GM06990 (cell line): ENCODE data around the gene LIMS2.

Experiments
- DNase-seq: peaks from one replicate; pipeline ENCODE4 v3.0.0-alpha.2; 2011; ENCODE audit not compliant: insufficient read length; ENCODE audit errors: extremely low read depth
- H3K27me3 ChIP-seq: replicated peaks from 2 replicates; pipeline ENCODE4 v1.6.0; 2011; ENCODE audit warnings: low read length; ENCODE audit not compliant: control insufficient read depth, insufficient read depth
- H3K36me3 ChIP-seq: 2 replicates; pipeline ENCODE4 v1.5.1; 2011; ENCODE audit warnings: low read length; ENCODE audit not compliant: control insufficient read depth, insufficient read depth
- H3K4me3 ChIP-seq: replicated peaks from 2 replicates; pipeline ENCODE4 v1.5.1; 2011; ENCODE audit warnings: low read depth, mild to moderate bottlenecking, control low read depth, low read length
- TF ChIP-seq, protein P1 (sequence below): IDR thresholded peaks from 2 replicates; pipeline ENCODE4 v1.5.1; 2011; ENCODE audit warnings: low read length, control low read depth, mild to moderate bottlenecking, inconsistent platforms; ENCODE audit not compliant: insufficient read depth, poor library complexity, severe bottlenecking

LIMS2 gene

DNA sequence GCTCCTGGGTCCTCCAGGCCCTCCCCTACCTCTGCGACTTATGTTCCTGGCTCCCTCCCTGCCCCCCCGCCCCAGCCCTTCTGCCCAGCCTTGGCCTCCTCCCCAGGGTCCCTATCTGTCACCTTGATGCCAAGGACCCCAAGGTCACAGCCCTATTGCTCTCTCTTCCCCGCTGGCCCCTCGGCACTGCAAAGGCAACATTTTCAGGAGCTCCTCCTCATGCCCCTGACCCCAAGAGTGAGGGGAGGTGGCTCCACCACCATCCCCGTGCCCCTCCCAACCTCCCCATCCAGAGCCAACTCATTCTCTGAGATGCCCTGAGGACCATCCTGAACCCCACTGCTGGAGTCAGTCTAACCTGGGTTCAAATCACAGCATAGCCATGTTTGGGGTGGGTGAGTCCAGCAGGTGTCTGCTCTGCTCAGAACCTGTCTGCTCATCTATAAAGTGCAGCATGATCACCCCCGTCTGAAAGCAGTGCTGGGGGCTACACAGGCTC is 11.7 kb downstream of the LIMS2 start:
- H3K27me3 ChIP-seq: peaks cover 2% of the 10 kb centered on the region; the same call in 1 of the 2 replicates
- no peak for DNase-seq

DNA sequence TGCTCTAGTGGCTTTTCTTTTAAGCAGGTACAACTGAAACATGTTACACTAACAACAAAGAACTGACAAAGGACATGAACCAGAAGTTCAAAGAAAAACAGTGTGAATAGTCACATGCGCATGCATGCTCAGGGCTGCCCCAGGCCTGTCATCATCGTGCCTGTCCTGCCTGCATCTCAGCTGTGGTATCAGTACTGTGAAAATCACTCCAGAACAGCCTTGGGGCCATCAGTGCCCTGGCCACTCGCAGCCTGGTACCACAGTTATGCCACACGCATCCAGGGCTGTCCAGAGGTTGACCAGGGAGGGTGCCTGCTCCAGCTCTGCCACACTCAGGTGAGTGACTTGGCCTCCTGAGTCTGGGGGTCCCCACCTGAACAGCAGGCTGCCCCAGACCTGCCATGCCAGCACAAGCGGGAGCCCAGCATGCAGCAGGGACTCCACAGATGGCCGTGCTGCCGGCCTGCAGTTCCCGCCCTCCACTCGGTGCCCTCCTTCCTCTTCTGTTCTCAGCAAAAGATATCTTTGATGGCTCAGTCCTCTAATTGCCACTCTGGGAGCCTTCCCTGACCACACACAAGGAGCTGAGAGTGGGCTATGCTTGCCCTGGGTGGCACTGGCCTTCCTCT is 12.3 kb downstream of the LIMS2 start:
- TF ChIP-seq, protein P1, sequence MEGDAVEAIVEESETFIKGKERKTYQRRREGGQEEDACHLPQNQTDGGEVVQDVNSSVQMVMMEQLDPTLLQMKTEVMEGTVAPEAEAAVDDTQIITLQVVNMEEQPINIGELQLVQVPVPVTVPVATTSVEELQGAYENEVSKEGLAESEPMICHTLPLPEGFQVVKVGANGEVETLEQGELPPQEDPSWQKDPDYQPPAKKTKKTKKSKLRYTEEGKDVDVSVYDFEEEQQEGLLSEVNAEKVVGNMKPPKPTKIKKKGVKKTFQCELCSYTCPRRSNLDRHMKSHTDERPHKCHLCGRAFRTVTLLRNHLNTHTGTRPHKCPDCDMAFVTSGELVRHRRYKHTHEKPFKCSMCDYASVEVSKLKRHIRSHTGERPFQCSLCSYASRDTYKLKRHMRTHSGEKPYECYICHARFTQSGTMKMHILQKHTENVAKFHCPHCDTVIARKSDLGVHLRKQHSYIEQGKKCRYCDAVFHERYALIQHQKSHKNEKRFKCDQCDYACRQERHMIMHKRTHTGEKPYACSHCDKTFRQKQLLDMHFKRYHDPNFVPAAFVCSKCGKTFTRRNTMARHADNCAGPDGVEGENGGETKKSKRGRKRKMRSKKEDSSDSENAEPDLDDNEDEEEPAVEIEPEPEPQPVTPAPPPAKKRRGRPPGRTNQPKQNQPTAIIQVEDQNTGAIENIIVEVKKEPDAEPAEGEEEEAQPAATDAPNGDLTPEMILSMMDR: no peak
- Histone ChIP-seq H3K36me3 (no peaks in the 10 kb centered on the region), H3K4me3 (no peak overlapping the region), H3K27me3 (peaks cover 2% of the 10 kb centered on the region; the same call in 1 of the 2 replicates)
- DNase-seq: no peak

More for the DNA sequence above, 11.7 kb downstream of the LIMS2 start:
- H3K36me3 ChIP-seq: no peaks in the 10 kb centered on the region
- TF ChIP-seq, protein P1: no peak
- no peak overlapping the region for H3K4me3 ChIP-seq

DNA sequence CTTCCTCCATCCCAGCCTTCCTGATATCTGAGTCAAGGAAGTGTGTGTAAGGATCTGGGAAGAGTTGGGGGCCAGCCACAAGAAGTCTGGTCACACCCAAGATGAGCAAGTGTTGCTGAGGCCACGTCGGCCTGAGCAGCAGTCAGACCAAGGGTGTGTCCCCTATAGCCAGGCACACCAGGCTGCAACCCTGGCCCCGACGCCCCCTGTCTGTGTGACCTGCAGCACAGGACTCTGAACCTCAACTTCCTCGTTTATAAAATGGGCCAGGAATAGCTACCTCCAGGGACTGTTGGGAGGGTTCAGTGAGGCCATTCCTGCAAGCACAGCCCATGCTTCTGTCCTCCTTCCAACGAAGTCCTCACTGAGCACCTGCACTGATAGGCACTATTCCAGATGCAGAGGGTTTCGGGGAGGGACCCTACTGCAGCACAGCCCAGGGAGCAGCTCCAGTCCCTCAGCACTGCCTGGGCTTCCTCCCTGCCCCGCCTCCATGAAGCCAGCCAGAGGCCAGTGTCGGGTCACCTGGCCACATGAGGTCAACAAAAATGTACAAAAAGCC is 13.3 kb downstream of the LIMS2 start:
- H3K27me3 ChIP-seq: peaks cover 2% of the 10 kb centered on the region; the same call in 1 of the 2 replicates
- no peaks in the 10 kb centered on the region for H3K36me3 ChIP-seq
- no peak overlapping the region for H3K4me3 ChIP-seq
- TF ChIP-seq, protein P1: no peak
- DNase-seq: no peak

DNA sequence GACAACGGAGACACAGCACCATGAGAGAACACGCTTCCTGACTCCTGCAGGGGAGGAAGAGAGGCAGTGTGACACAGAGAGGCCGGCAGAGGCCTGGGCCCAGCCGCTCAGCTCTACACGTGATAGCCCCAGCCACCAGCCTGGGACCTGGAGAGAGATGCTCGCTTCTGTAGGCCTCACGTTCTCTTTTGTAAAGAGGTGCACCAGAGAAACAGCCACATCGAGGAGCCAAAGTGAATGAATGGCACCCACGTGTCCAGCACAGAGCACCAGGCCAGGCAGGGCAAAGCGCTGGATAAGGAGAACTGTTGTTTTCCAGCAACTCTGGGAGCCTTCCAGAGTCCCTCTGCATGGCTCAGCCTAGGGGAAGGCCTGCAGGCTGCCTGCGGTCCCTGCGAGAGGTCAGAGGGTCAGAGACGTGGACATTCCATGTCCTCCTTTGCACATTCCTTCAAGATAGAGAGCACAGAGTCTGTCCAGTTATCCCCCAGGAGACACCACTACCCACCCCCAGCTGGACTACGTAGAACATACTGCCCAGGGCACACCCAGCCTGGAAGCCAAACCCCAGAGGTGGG is 14.2 kb downstream of the LIMS2 start:
- H3K27me3 ChIP-seq: peaks cover 2% of the 10 kb centered on the region; the same call in 1 of the 2 replicates
- H3K4me3 ChIP-seq: no peak overlapping the region
- no peaks in the 10 kb centered on the region for H3K36me3 ChIP-seq
- TF ChIP-seq, protein P1: no peak
- DNase-seq: no peak

DNA sequence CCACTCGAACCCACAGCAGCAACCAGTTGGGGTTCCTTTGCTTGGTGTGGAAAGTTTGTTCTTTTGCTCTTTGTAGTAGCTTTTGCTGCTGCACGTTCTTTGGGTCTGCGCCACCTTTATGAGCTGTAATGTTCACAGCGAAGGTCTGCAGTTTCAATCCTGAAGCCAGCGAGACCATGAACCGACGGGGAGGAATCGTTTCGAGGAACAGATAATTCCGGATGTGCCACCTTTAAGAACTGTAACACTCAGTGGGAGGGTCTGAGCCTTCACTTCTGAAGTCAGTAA is 15.1 kb downstream of the LIMS2 start:
- Histone ChIP-seq H3K36me3 (no peaks in the 10 kb centered on the region), H3K4me3 (no peak overlapping the region), H3K27me3 (peaks cover 2% of the 10 kb centered on the region; the same call in 1 of the 2 replicates)
- no peak for DNase-seq
- TF ChIP-seq, protein P1: no peak
